ENCODE results near the gene POC1A.

POC1A gene

DNA sequence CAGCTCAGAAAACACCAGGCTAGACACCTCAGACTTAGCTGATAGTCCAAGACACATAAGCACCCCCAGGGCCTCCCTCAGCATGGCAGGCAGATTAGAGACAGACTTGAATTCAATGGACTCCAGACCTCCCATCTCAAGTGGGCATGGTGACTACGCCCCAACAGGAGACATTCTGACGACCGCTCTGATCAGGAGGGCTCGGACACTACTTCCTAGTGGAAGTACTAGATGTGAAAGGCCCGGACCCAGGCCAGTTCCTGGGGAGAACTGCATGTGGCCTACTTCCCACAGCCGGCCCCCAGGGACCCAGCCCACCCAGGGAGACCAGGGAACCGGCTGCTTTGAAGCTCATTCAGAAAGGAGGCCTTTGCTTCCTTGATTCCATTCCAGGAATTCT lies 16.9 kb downstream of the POC1A start:
- Histone ChIP-seq H3K27me3 (ENCODE audit: insufficient read depth, low read depth, severe bottlenecking) (no peaks in the 10 kb centered on the region), H3K27ac (no peak overlapping the region), H3K9me3 (ENCODE audit: severe bottlenecking) (no peaks in the 10 kb centered on the region), H3K4me3 (ENCODE audit: low read depth, low read length) (no peak overlapping the region), H3K36me3 (peaks cover 9% of the 10 kb centered on the region)
- TF ChIP-seq, protein P1, sequence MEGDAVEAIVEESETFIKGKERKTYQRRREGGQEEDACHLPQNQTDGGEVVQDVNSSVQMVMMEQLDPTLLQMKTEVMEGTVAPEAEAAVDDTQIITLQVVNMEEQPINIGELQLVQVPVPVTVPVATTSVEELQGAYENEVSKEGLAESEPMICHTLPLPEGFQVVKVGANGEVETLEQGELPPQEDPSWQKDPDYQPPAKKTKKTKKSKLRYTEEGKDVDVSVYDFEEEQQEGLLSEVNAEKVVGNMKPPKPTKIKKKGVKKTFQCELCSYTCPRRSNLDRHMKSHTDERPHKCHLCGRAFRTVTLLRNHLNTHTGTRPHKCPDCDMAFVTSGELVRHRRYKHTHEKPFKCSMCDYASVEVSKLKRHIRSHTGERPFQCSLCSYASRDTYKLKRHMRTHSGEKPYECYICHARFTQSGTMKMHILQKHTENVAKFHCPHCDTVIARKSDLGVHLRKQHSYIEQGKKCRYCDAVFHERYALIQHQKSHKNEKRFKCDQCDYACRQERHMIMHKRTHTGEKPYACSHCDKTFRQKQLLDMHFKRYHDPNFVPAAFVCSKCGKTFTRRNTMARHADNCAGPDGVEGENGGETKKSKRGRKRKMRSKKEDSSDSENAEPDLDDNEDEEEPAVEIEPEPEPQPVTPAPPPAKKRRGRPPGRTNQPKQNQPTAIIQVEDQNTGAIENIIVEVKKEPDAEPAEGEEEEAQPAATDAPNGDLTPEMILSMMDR (IDR thresholded peaks at IDR 0.05; ENCODE audit: low read depth, low read length): no peak
- DNase-seq: no peak

DNA sequence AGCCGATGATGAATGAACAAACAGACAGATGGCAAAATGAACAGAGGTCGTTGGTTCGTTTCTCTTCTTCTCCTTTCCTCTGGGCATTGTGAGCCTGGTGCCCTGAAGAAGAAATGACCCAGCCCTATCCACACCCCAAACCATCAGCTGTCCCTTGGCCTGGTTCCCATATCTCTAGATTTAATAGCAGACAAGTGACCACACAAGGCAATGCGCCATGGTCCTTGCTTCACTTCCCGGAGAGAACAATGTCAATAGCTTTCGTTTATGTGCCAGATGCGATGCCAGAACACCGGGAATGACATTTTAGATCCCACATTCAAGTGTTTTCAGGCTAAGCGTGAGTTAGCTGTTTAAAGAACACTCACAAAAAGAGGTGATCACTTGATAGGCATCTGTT lies 17.7 kb downstream of the POC1A start:
- no peak overlapping the region for H3K27ac ChIP-seq
- H3K4me3 ChIP-seq (ENCODE audit: low read depth, low read length): no peak overlapping the region
- no peaks in the 10 kb centered on the region for H3K27me3 ChIP-seq (ENCODE audit: insufficient read depth, low read depth, severe bottlenecking)
- DNase-seq: no peak
- peaks cover 6% of the 10 kb centered on the region for H3K36me3 ChIP-seq
- H3K9me3 ChIP-seq (ENCODE audit: severe bottlenecking): no peaks in the 10 kb centered on the region
- TF ChIP-seq, protein P1 (IDR thresholded peaks at IDR 0.05; ENCODE audit: low read depth, low read length): no peak

DNA sequence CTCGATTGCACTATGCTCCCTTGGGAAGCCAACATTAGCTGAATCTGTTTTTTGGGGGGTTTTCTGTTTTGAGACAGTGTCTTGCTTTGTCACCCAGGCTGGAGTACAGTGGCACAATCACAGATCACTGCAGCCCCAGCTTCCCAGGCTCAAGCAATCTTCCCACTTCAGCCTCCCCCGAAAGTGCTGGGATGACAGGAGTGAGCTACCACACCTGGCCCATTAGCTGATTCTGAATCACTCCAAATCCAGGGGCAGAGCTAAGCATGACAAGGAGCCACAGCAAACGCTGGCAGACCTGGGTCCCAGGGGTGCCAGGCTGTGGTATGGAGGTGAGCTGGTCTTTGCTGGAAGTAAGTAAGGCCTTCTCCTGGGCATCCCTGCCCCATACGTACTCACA lies 18.9 kb downstream of the POC1A start:
- H3K27me3 ChIP-seq (ENCODE audit: insufficient read depth, low read depth, severe bottlenecking): no peaks in the 10 kb centered on the region
- peaks cover 6% of the 10 kb centered on the region for H3K36me3 ChIP-seq
- H3K27ac ChIP-seq: no peak overlapping the region
- DNase-seq: no peak
- no peaks in the 10 kb centered on the region for H3K9me3 ChIP-seq (ENCODE audit: severe bottlenecking)
- H3K4me3 ChIP-seq (ENCODE audit: low read depth, low read length): no peak overlapping the region
- TF ChIP-seq, protein P1 (IDR thresholded peaks at IDR 0.05; ENCODE audit: low read depth, low read length): no peak

DNA sequence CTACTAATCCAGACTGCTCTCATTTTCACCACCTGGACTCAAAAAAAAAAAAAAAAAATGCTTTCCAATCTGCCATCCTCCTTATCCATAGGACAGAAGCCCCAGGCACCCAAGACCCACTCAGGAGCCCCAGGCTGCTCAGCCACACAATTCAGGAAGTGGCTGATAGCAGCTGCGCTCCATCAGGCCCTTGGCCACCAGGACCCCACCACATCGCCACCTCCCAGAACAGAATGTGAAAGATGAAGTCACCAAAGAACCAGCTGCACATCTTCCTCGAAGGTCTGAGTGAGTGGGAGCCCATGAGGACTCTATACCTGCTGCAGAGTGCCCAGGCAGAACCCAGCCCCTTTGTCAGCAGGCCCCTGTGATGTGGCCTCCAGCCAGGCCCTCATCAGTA lies 19.5 kb downstream of the POC1A start:
- Histone ChIP-seq H3K9me3 (ENCODE audit: severe bottlenecking) (no peaks in the 10 kb centered on the region), H3K27ac (no peak overlapping the region), H3K4me3 (ENCODE audit: low read depth, low read length) (no peak overlapping the region), H3K36me3 (peaks cover 3% of the 10 kb centered on the region), H3K27me3 (ENCODE audit: insufficient read depth, low read depth, severe bottlenecking) (no peaks in the 10 kb centered on the region)
- TF ChIP-seq, protein P1 (IDR thresholded peaks at IDR 0.05; ENCODE audit: low read depth, low read length): no peak
- no peak for DNase-seq

DNA sequence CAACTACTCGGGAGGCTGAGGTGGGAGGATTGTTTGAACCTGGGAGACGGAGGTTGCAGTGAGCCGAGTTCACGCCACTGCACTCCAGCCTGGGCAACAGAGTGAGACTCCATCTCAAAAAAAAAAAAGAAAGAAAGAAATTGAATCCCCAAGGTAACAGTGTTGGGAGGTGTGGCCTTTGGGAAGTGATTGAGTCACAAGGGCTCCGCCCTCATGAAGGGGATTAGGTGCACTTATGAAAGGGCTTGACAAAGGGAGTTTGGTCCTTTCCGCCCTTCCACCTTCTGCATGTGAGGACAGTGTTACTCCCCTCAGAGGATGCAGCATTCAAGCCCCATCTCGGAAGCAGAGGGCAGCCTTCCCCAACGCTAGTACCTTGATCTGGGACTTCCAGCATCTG lies 21.3 kb downstream of the POC1A start:
- peaks cover 3% of the 10 kb centered on the region for H3K36me3 ChIP-seq

DNA sequence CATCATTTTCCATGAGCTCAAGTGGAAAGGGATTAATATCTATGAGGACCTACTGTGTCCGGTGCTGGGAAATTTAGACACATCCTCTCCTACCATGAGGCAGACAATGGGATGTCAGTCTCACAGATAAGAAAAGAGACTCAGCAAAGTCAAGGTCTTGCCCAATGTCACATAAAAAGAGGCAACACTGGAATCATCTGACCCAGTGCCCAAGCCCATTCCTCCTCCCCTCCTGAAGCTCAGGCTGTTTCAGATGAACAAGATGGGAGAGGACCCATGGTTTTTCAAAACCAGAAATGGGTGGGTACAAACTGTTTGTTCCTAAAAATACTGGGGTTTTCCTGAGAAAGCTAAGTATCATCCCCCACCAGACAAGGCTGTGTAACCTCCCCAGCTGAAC lies 22.2 kb downstream of the POC1A start:
- Histone ChIP-seq H3K27me3 (ENCODE audit: insufficient read depth, low read depth, severe bottlenecking) (no peaks in the 10 kb centered on the region), H3K4me3 (ENCODE audit: low read depth, low read length) (no peak overlapping the region), H3K27ac (no peak overlapping the region), H3K36me3 (no peaks in the 10 kb centered on the region; the same call in 1 of the 2 replicates), H3K9me3 (ENCODE audit: severe bottlenecking) (no peaks in the 10 kb centered on the region)
- no peak for DNase-seq
- TF ChIP-seq, protein P1 (IDR thresholded peaks at IDR 0.05; ENCODE audit: low read depth, low read length): no peak

More for the DNA sequence above, 21.3 kb downstream of the POC1A start:
- DNase-seq: no peak
- TF ChIP-seq, protein P1 (IDR thresholded peaks at IDR 0.05; ENCODE audit: low read depth, low read length): no peak
- Histone ChIP-seq H3K27ac (no peak overlapping the region), H3K4me3 (ENCODE audit: low read depth, low read length) (no peak overlapping the region), H3K9me3 (ENCODE audit: severe bottlenecking) (no peaks in the 10 kb centered on the region), H3K27me3 (ENCODE audit: insufficient read depth, low read depth, severe bottlenecking) (no peaks in the 10 kb centered on the region)

Data from WERI-Rb-1 (cell line).